ENCODE data around the gene NAPSA. TPM values are rescaled to one million over a fixed set of nuclear protein-coding genes. Genes with fewer than 3 reads are reported as not detected.

The NAPSA gene
- total and polyA plus RNA-seq, 2 of the 8 experiments (the other 6 are each of a cell fraction or from before 2014, with no cell fraction given) = 0.71 to 0.73 TPM

- TF ChIP-seq ASH2L (IDR thresholded peaks at IDR 0.05; ENCODE audit: low read length) = peak; percentile 26
- peak; percentile 8; the same call in 1 of the 2 replicates for TF ChIP-seq TEAD4 (IDR thresholded peaks at IDR 0.05; ENCODE audit: low read depth, low read length)
- TF ChIP-seq CREB1 (IDR thresholded peaks at IDR 0.05) = peak; percentile 36; the same call in 1 of the 2 replicates
- peak; percentile 68 for TF ChIP-seq KDM4A (IDR thresholded peaks at IDR 0.05; ENCODE audit: low read depth, low read length, severe bottlenecking)
- peak; percentile 89 for TF ChIP-seq PHF8 (conservative IDR thresholded peaks at IDR 0.05; ENCODE audit: low read depth, low read length)
- TF ChIP-seq TAF1 (IDR thresholded peaks at IDR 0.05; ENCODE audit: low read depth, low read length) = peak; percentile 66
- peak; percentile 44 for TF ChIP-seq NRF1 (IDR thresholded peaks at IDR 0.05; ENCODE audit: low read depth, low read length)
- TF ChIP-seq RAD21 (IDR thresholded peaks at IDR 0.05 in 1 of 2, conservative IDR thresholded peaks at IDR 0.05 in 1 of 2; ENCODE audit: low read depth in 2 of 2, low read length in 2 of 2) = no peak
- peak; percentile 84 for TF ChIP-seq MAX (IDR thresholded peaks at IDR 0.05)
- peak; percentile 60 to 80; a peak in 2 of 3 replicates for TF ChIP-seq POLR2A (IDR thresholded peaks at IDR 0.05; ENCODE audit: control extremely low read depth in 1 of 2, low read depth in 2 of 2, low read length in 2 of 2)
- TF ChIP-seq EGR1 (IDR thresholded peaks at IDR 0.05; ENCODE audit: borderline replicate concordance, low read depth, low read length) = peak; percentile 23; the same call in 1 of the 2 replicates
- TF ChIP-seq HDAC2 (IDR thresholded peaks at IDR 0.05; ENCODE audit: borderline replicate concordance in 1 of 2, low read depth in 2 of 2, low read length in 2 of 2) = 0 out of 4 replicates have a peak, but pooled peaks of 1 of the 2 experiments have one; percentile 15
- TF ChIP-seq SIN3A (conservative IDR thresholded peaks at IDR 0.05 in 1 of 2, IDR thresholded peaks at IDR 0.05 in 1 of 2; ENCODE audit: low read depth in 1 of 2, low read length in 2 of 2) = peak in 1 of 2 experiments; percentile 6; a peak in 1 of 4 replicates
- no peak for TF ChIP-seq SP1 (IDR thresholded peaks at IDR 0.05; ENCODE audit: low read depth, low read length)
Measured at GRCh38 chr19:50383852-50384684, 18.6 kb upstream of the NAPSA start, which contains the start of gene POLD1 (continued).

All from H1 (cell line).